ENCODE measurements around the gene KLK15.

DNA sequence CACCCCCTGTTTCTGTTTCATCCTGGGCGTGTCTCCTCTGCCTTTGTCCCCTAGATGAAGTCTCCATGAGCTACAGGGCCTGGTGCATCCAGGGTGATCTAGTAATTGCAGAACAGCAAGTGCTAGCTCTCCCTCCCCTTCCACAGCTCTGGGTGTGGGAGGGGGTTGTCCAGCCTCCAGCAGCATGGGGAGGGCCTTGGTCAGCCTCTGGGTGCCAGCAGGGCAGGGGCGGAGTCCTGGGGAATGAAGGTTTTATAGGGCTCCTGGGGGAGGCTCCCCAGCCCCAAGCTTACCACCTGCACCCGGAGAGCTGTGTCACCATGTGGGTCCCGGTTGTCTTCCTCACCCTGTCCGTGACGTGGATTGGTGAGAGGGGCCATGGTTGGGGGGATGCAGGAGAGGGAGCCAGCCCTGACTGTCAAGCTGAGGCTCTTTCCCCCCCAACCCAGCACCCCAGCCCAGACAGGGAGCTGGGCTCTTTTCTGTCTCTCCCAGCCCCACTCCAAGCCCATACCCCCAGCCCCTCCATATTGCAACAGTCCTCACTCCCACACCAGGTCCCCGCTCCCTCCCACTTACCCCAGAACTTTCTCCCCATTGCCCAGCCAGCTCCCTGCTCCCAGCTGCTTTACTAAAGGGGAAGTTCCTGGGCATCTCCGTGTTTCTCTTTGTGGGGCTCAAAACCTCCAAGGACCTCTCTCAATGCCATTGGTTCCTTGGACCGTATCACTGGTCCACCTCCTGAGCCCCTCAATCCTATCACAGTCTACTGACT is 21.4 kb upstream of the KLK15 start, which contains the start of gene KLK3:
- TF ChIP-seq, protein P1, sequence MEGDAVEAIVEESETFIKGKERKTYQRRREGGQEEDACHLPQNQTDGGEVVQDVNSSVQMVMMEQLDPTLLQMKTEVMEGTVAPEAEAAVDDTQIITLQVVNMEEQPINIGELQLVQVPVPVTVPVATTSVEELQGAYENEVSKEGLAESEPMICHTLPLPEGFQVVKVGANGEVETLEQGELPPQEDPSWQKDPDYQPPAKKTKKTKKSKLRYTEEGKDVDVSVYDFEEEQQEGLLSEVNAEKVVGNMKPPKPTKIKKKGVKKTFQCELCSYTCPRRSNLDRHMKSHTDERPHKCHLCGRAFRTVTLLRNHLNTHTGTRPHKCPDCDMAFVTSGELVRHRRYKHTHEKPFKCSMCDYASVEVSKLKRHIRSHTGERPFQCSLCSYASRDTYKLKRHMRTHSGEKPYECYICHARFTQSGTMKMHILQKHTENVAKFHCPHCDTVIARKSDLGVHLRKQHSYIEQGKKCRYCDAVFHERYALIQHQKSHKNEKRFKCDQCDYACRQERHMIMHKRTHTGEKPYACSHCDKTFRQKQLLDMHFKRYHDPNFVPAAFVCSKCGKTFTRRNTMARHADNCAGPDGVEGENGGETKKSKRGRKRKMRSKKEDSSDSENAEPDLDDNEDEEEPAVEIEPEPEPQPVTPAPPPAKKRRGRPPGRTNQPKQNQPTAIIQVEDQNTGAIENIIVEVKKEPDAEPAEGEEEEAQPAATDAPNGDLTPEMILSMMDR (IDR thresholded peaks at IDR 0.05 in 2 of 3, conservative IDR thresholded peaks at IDR 0.05 in 1 of 3; ENCODE audit: control insufficient read depth in 2 of 3, extremely low read depth in 1 of 3, insufficient read depth in 1 of 3, low read depth in 3 of 3, low read length in 3 of 3) = no peak
- no peak for TF ChIP-seq CREB1 (IDR thresholded peaks at IDR 0.05; ENCODE audit: low read depth)
- TF ChIP-seq YY1 (IDR thresholded peaks at IDR 0.05; ENCODE audit: low read depth, low read length) = no peak
- TF ChIP-seq ZNF274 (IDR thresholded peaks at IDR 0.05; ENCODE audit: insufficient read depth, insufficient read length) = no peak
- no peak for TF ChIP-seq EP300 (IDR thresholded peaks at IDR 0.05; ENCODE audit: borderline replicate concordance in 1 of 2, control insufficient read depth in 1 of 2, low read depth in 2 of 2, low read length in 2 of 2)
- no peak for TF ChIP-seq SUPT20H (IDR thresholded peaks at IDR 0.05; ENCODE audit: borderline replicate concordance, control insufficient read depth, low read depth, low read length)
- TF ChIP-seq FOS (IDR thresholded peaks at IDR 0.05; ENCODE audit: borderline replicate concordance, extremely low read depth, insufficient read length) = no peak
- no peak for TF ChIP-seq IRF4 (IDR thresholded peaks at IDR 0.05; ENCODE audit: low read depth, low read length)
- TF ChIP-seq TARDBP (IDR thresholded peaks at IDR 0.05; ENCODE audit: borderline replicate concordance) = no peak
- TF ChIP-seq EZH2 (IDR thresholded peaks at IDR 0.05; ENCODE audit: borderline replicate concordance, control insufficient read depth, low read depth, low read length) = no peak
- TF ChIP-seq ATF3 (IDR thresholded peaks at IDR 0.05; ENCODE audit: borderline replicate concordance, extremely low read depth, low read depth, low read length) = no peak
- no peak for TF ChIP-seq IRF3 (IDR thresholded peaks at IDR 0.05)
